GM10266 (cell line): ENCODE results near the gene WDSUB1.

Source experiments
- DNase-seq: peaks from one replicate; pipeline ENCODE4 v3.0.0; 2012; ENCODE audit errors: extremely low spot score
- TF ChIP-seq, protein P1 (sequence below): IDR thresholded peaks from 2 replicates; pipeline ENCODE4 v1.5.1; 2012; ENCODE audit warnings: mild to moderate bottlenecking, low read depth; ENCODE audit not compliant: control insufficient read depth, insufficient read depth; ENCODE audit errors: missing control alignments

The WDSUB1 gene

GRCh38 chr2:159249990-159250715, 36.4 kb downstream of the WDSUB1 start:
- peak; percentile 28 for DNase-seq

DNA sequence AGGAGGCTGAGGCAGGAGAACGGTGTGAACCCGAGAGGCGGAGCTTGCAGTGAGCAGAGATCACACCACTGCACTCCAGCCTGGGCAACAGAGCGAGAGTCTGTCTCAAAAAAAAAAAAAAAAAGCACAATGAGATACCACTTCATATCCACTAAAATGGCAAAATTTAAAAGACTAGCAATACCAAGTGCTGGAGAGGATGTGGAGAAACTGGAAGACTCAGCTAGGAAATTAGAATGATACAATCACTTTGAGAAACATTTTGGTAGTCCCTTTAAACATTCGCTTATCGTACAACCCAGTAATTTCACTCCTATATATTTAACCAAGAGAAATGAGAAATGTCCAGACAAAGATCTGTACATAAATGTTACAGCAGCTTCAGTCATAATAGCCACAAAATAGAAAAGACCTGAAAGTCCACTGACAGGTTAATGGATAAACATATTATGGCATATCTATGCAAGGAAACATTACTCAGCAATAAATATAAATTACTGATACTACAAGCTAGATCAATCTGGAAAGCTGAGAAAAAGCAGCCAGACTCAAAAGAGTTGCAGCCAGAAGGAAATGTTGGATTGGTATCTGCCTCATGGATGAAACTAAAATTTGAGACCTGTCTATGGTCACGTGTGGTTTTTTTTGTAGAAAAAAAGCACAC, 40.0 kb downstream of the WDSUB1 start:
- TF ChIP-seq, protein P1, sequence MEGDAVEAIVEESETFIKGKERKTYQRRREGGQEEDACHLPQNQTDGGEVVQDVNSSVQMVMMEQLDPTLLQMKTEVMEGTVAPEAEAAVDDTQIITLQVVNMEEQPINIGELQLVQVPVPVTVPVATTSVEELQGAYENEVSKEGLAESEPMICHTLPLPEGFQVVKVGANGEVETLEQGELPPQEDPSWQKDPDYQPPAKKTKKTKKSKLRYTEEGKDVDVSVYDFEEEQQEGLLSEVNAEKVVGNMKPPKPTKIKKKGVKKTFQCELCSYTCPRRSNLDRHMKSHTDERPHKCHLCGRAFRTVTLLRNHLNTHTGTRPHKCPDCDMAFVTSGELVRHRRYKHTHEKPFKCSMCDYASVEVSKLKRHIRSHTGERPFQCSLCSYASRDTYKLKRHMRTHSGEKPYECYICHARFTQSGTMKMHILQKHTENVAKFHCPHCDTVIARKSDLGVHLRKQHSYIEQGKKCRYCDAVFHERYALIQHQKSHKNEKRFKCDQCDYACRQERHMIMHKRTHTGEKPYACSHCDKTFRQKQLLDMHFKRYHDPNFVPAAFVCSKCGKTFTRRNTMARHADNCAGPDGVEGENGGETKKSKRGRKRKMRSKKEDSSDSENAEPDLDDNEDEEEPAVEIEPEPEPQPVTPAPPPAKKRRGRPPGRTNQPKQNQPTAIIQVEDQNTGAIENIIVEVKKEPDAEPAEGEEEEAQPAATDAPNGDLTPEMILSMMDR, result no peak
- no peak for DNase-seq

More at GRCh38 chr2:159249990-159250715, 36.4 kb downstream of the WDSUB1 start:
- TF ChIP-seq, protein P1, result no peak

GRCh38 chr2:159243529-159243928, 43.0 kb downstream of the WDSUB1 start:
- TF ChIP-seq, protein P1, result no peak
- DNase-seq, result no peak

DNA sequence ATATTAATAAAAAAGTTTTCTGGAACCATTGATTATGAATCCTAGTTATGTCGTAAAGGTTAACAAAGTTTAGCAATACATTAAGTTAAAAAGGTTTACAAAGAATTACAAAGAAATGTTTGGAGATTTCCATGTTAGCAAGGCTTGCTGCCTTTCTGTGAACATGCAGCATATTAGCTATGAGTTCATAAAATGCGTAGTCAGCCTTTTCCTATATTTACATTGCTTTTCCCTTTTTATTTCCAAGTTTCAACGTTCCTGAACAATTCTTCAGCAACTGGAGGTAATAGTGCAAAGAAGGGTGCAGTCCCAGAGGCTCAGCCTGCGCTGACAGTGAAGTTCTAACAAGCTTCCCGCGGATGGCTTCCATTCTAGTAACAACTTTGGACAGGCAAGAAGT, 51.6 kb downstream of the WDSUB1 start:
- TF ChIP-seq, protein P1, result no peak
- DNase-seq, result no peak

DNA sequence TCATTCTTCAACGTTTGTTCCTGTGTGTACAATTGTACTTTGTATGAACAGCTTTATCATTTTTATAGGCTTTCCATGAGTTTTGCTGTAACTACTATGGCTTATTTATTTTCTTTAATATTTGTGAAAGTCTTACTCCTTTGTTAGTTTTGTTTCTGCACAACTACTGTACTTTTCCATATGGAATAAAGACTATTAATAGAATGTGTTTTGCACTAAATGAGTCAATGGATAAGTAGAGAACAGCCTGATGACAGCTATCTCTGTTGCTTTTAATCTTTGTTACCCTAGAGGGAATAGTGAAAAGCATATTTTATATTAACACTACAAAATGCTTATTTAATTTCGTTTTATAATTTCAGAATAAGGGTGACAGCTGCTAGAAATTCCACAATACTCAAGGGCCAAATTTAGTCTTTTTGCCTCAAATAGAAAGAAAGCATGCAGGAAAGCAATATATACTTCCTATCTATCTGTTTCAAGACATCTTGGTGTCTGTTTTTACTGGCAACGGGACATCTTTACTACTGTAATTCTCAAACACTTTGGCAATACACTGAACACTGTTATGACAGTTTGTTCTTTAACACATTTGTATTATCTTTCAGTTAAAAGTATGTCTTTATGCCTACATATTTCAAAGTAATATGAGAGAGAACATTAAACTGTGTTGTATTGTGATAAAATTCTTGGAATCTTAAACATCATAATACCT, 53.9 kb downstream of the WDSUB1 start:
- TF ChIP-seq, protein P1, result no peak
- DNase-seq, result no peak

DNA sequence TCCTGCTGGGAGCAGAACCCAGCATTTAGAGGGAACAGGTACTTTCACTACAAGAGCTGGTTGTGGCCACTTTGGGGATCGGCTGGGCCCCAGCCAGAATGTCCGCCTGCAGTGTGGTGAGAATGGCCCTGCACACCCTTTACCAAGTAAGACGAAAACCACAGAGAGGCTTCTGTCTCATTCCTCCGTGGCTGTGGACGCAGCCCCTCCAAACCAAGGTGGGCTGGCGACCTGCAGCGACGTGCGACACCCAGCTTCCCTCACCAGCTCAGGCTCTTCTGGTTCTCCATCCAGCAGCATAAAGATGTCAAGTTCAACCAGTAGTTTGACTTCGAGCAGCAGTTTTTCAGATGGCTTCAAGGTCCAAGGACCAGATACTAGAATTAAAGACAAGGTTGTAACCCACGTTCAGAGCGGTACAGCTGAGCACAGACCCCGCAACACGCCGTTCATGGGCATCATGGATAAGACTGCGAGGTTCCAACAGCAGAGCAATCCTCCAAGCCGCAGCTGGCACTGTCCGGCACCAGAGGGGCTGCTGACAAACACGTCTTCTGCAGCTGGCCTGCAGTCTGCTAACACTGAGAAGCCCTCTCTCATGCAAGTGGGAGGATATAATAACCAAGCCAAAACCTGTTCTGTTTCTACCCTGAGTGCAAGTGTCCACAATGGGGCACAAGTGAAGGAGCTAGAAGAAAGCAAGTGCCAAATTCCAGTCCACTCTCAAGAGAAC, 56.2 kb downstream of the WDSUB1 start:
- DNase-seq, result no peak
- TF ChIP-seq, protein P1, result no peak
